ENCODE results near the gene IMPG1. TPM values are rescaled to one million over a fixed set of nuclear protein-coding genes. Genes with fewer than 3 reads are reported as not detected.
A peak's percentile ranks its signal among the peaks of the same experiment; 100 is the strongest.

Gene IMPG1
- total RNA-seq, 4 donors from 2014 or later, result not detected

- no peak overlapping the region for H3K4me3 ChIP-seq
- no peaks in the 10 kb centered on the region for H3K27me3 ChIP-seq
- peaks cover 0 to 20% (median 0%) of the 10 kb centered on the region in 3 donors for H3K36me3 ChIP-seq
- H3K4me1 ChIP-seq, result no peaks in the 10 kb centered on the region
- TF ChIP-seq CTCF (IDR thresholded peaks at IDR 0.05), result no peak
- TF ChIP-seq EP300 (IDR thresholded peaks at IDR 0.05), result no peak
- TF ChIP-seq POLR2A (IDR thresholded peaks at IDR 0.05), result no peak
- DNase-seq (ENCODE audit: low spot score in 2 of 2), result no peak
- no peak overlapping the region for H3K27ac ChIP-seq
- 61 to 62% methylated on average over 3 of the region's 3 CpGs for WGBS, 2 donors
- no peaks in the 10 kb centered on the region for H3K9me3 ChIP-seq
Measured at GRCh38 chr6:75896526-75896925, 175.9 kb downstream of the IMPG1 start.

GRCh38 chr6:75893776-75894152, 178.7 kb downstream of the IMPG1 start:
- DNase-seq (ENCODE audit: low spot score in 2 of 2), result no peak
- H3K36me3 ChIP-seq, result peaks cover 0 to 29% (median 0%) of the 10 kb centered on the region in 3 donors
- H3K9me3 ChIP-seq, result no peaks in the 10 kb centered on the region
- H3K27me3 ChIP-seq, result no peaks in the 10 kb centered on the region
- TF ChIP-seq CTCF (IDR thresholded peaks at IDR 0.05), result no peak
- TF ChIP-seq POLR2A (IDR thresholded peaks at IDR 0.05), result no peak
- no peak for TF ChIP-seq EP300 (IDR thresholded peaks at IDR 0.05)
- no peaks in the 10 kb centered on the region for H3K4me1 ChIP-seq
- WGBS, 2 donors, result 76 to 84% methylated on average over 2 of the region's 2 CpGs
- no peak overlapping the region for H3K27ac ChIP-seq
- no peak overlapping the region for H3K4me3 ChIP-seq

GRCh38 chr6:75893058-75893775, 179.2 kb downstream of the IMPG1 start:
- Histone ChIP-seq H3K27ac (no peak overlapping the region), H3K27me3 (no peaks in the 10 kb centered on the region), H3K9me3 (no peaks in the 10 kb centered on the region), H3K36me3 (peaks cover 0 to 29% (median 0%) of the 10 kb centered on the region in 3 donors), H3K4me3 (no peak overlapping the region), H3K4me1 (no peaks in the 10 kb centered on the region)
- no peak for DNase-seq (ENCODE audit: low spot score in 2 of 2)
- 12 to 13% methylated on average over 5 of the region's 5 CpGs for WGBS, 2 donors
- TF ChIP-seq EP300 (IDR thresholded peaks at IDR 0.05) (no peak), POLR2A (IDR thresholded peaks at IDR 0.05) (no peak), CTCF (IDR thresholded peaks at IDR 0.05) (peak; percentile 44 to 63 (median 51))

GRCh38 chr6:75892384-75892783, 180.1 kb downstream of the IMPG1 start:
- TF ChIP-seq CTCF (IDR thresholded peaks at IDR 0.05) (no peak), POLR2A (IDR thresholded peaks at IDR 0.05) (no peak), EP300 (IDR thresholded peaks at IDR 0.05) (no peak)
- no peak overlapping the region for H3K4me3 ChIP-seq
- H3K9me3 ChIP-seq, result no peaks in the 10 kb centered on the region
- no peaks in the 10 kb centered on the region for H3K4me1 ChIP-seq
- no peaks in the 10 kb centered on the region for H3K27me3 ChIP-seq
- WGBS, 2 donors, result 88 to 94% methylated on average over 8 of the region's 8 CpGs
- no peak for DNase-seq (ENCODE audit: low spot score in 2 of 2)
- H3K36me3 ChIP-seq, result peaks cover 0 to 34% (median 0%) of the 10 kb centered on the region in 3 donors
- no peak overlapping the region for H3K27ac ChIP-seq

- Histone ChIP-seq H3K4me1 (no peaks in the 10 kb centered on the region), H3K27me3 (no peaks in the 10 kb centered on the region), H3K36me3 (peaks cover 0 to 19% (median 0%) of the 10 kb centered on the region in 3 donors), H3K27ac (no peak overlapping the region), H3K4me3 (no peak overlapping the region), H3K9me3 (no peaks in the 10 kb centered on the region)
- DNase-seq (ENCODE audit: low spot score in 2 of 2), result no peak
- TF ChIP-seq EP300 (IDR thresholded peaks at IDR 0.05) (no peak), CTCF (IDR thresholded peaks at IDR 0.05) (no peak), POLR2A (IDR thresholded peaks at IDR 0.05) (no peak)
- 98 to 100% methylated on average over 2 of the region's 2 CpGs for WGBS, 2 donors
Measured at GRCh38 chr6:75884822-75885221, 187.6 kb downstream of the IMPG1 start.
